ENCODE results near the gene TUBG2.
A peak's percentile ranks its signal among the peaks of the same experiment; 100 is the strongest.
"Not testable (repeated sequence)": the region's sequence is repeated elsewhere in the genome, so short reads cannot be mapped to it uniquely, and the experiment has no call there.

TUBG2 gene

DNA sequence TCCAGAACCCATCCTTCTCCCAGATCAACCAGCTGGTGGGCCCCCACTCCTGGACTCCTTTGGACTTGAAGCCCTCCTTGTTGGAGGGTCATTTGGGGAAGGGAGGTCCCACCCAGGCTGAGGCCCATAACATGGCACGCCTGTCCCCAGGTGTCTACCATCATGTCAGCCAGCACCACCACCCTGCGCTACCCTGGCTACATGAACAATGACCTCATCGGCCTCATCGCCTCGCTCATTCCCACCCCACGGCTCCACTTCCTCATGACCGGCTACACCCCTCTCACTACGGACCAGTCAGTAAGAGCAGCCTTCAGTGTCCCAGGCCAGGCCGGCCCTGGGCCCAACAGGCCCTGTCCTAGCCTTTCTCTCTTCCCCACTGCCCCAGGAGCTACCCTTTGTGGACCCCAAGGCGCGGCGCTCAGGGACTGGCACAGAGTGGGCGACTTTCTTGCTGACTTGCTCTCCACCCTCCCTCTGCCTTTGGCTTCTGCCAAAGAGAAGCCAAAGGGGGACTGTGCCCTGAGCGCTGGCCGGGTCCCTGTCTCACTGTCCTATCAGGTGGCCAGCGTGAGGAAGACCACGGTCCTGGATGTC is 45.3 kb upstream of the TUBG2 start:
- Histone ChIP-seq H3K4me2 (ENCODE audit: insufficient read depth, low read length) (no peak overlapping the region), H3K79me2 (ENCODE audit: insufficient read depth, low read length) (peaks cover 15% of the 10 kb centered on the region), H3K27ac (ENCODE audit: low read length) (no peak overlapping the region), H3K27me3 (ENCODE audit: insufficient read depth, low read length, poor library complexity) (no peaks in the 10 kb centered on the region), H3K4me3 (ENCODE audit: low read depth in 1 of 2, low read length in 2 of 2) (no peak overlapping the region), H2AFZ (ENCODE audit: low read depth, low read length) (no peak overlapping the region), H3K36me3 (ENCODE audit: insufficient read depth, low read length) (peaks cover 47% of the 10 kb centered on the region), H3K4me1 (ENCODE audit: insufficient read depth, low read length) (peaks cover 7% of the 10 kb centered on the region), H3K9me3 (ENCODE audit: insufficient read depth, low read length, severe bottlenecking) (no peaks in the 10 kb centered on the region), H3K9ac (ENCODE audit: low read depth, low read length) (no peak overlapping the region), H4K20me1 (ENCODE audit: insufficient read depth, low read length) (no peaks in the 10 kb centered on the region; the same call in 1 of the 2 replicates)
- TF ChIP-seq, protein P1, sequence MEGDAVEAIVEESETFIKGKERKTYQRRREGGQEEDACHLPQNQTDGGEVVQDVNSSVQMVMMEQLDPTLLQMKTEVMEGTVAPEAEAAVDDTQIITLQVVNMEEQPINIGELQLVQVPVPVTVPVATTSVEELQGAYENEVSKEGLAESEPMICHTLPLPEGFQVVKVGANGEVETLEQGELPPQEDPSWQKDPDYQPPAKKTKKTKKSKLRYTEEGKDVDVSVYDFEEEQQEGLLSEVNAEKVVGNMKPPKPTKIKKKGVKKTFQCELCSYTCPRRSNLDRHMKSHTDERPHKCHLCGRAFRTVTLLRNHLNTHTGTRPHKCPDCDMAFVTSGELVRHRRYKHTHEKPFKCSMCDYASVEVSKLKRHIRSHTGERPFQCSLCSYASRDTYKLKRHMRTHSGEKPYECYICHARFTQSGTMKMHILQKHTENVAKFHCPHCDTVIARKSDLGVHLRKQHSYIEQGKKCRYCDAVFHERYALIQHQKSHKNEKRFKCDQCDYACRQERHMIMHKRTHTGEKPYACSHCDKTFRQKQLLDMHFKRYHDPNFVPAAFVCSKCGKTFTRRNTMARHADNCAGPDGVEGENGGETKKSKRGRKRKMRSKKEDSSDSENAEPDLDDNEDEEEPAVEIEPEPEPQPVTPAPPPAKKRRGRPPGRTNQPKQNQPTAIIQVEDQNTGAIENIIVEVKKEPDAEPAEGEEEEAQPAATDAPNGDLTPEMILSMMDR (IDR thresholded peaks at IDR 0.05; ENCODE audit: borderline replicate concordance, extremely low read depth, low read length, poor library complexity, severe bottlenecking): no peak
- no peak for TF ChIP-seq EZH2 (IDR thresholded peaks at IDR 0.05; ENCODE audit: borderline replicate concordance, low read depth, low read length, severe bottlenecking)
- no peak for DNase-seq
- no peak for ATAC-seq (ENCODE audit: insufficient read depth, low read depth)

DNA sequence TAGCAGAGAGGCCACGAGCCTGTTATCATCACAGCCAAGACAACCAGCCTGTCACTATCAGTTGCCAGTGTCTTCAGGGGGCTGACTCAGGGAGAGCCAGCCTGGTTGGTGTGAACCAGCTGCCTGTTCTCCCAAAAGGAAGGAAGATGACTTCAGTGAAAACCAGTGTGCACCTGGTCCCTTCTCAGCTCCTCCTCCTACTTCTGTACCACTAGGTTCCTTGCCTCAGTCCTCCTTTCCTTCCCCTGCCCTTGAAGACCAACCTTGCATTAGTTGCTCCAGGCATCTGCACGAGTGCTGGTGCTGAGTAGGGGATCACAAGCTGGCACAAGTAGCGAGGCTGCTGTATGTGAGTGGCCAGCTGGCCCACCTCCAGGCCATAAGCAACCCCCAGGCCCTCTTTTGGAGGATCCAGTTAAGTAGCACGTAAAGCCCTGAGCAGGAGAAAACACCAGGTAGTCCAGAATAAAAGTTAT is 41.1 kb upstream of the TUBG2 start:
- H3K9me3 ChIP-seq (ENCODE audit: insufficient read depth, low read length, severe bottlenecking): no peaks in the 10 kb centered on the region
- no peaks in the 10 kb centered on the region for H3K27me3 ChIP-seq (ENCODE audit: insufficient read depth, low read length, poor library complexity)
- H3K36me3 ChIP-seq (ENCODE audit: insufficient read depth, low read length): peaks cover 29% of the 10 kb centered on the region
- H3K9ac ChIP-seq (ENCODE audit: low read depth, low read length): no peak overlapping the region
- no peaks in the 10 kb centered on the region for H3K4me1 ChIP-seq (ENCODE audit: insufficient read depth, low read length)
- H4K20me1 ChIP-seq (ENCODE audit: insufficient read depth, low read length): no peaks in the 10 kb centered on the region
- H3K27ac ChIP-seq (ENCODE audit: low read length): no peak overlapping the region
- peak; percentile 52 for ATAC-seq (ENCODE audit: insufficient read depth, low read depth)
- no peak for DNase-seq
- H3K4me2 ChIP-seq (ENCODE audit: insufficient read depth, low read length): no peak overlapping the region
- no peak overlapping the region for H3K4me3 ChIP-seq (ENCODE audit: low read depth in 1 of 2, low read length in 2 of 2)
- H2AFZ ChIP-seq (ENCODE audit: low read depth, low read length): no peak overlapping the region
- TF ChIP-seq, protein P1 (IDR thresholded peaks at IDR 0.05; ENCODE audit: borderline replicate concordance, extremely low read depth, low read length, poor library complexity, severe bottlenecking): no peak
- no peak for TF ChIP-seq EZH2 (IDR thresholded peaks at IDR 0.05; ENCODE audit: borderline replicate concordance, low read depth, low read length, severe bottlenecking)
- H3K79me2 ChIP-seq (ENCODE audit: insufficient read depth, low read length): no peaks in the 10 kb centered on the region

DNA sequence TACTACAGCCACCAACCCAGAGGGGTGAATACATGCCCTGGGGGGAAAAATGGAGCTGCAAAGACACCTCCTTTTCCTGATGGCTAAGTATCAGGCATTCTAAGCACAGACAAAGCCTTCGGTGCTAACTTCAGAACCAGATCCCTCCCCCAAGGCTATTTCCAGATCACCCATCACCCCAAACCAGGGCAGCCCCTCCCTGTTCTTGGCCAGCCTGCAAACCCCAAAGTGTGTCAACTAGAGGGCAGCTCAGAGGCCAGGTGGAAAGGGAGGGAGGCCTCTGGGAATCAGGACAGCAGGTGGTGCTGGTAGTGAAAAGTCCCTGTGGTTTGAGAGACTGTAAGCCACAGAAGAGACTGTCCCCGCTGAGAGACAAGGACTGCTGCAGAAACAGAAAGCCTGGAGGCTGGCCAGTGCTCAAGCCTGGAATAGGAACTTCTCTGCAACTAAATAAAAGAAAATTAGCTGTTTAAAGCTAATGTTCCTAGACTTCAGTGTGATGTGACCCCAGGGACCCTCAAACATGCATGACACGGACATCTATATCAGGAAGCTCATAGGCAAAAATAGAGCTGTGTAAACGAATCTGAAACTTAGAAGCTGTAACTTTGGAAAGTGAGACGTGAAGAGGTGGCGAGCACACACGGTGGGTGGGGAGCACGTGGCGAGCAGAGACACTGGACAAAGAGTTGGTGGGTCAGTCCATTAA is 40.5 kb upstream of the TUBG2 start:
- no peaks in the 10 kb centered on the region for H3K27me3 ChIP-seq (ENCODE audit: insufficient read depth, low read length, poor library complexity)
- no peaks in the 10 kb centered on the region for H4K20me1 ChIP-seq (ENCODE audit: insufficient read depth, low read length)
- no peaks in the 10 kb centered on the region for H3K9me3 ChIP-seq (ENCODE audit: insufficient read depth, low read length, severe bottlenecking)
- H2AFZ ChIP-seq (ENCODE audit: low read depth, low read length): no peak overlapping the region
- H3K4me3 ChIP-seq (ENCODE audit: low read depth in 1 of 2, low read length in 2 of 2): no peak overlapping the region
- H3K79me2 ChIP-seq (ENCODE audit: insufficient read depth, low read length): no peaks in the 10 kb centered on the region
- no peak overlapping the region for H3K9ac ChIP-seq (ENCODE audit: low read depth, low read length)
- ATAC-seq (ENCODE audit: insufficient read depth, low read depth): peak; percentile 56; the same call in 2 of the 3 replicates
- no peak for TF ChIP-seq EZH2 (IDR thresholded peaks at IDR 0.05; ENCODE audit: borderline replicate concordance, low read depth, low read length, severe bottlenecking)
- TF ChIP-seq, protein P1 (IDR thresholded peaks at IDR 0.05; ENCODE audit: borderline replicate concordance, extremely low read depth, low read length, poor library complexity, severe bottlenecking): peak; percentile 12
- H3K4me2 ChIP-seq (ENCODE audit: insufficient read depth, low read length): no peak overlapping the region
- no peaks in the 10 kb centered on the region for H3K4me1 ChIP-seq (ENCODE audit: insufficient read depth, low read length)
- DNase-seq: no peak
- H3K27ac ChIP-seq (ENCODE audit: low read length): no peak overlapping the region
- H3K36me3 ChIP-seq (ENCODE audit: insufficient read depth, low read length): peaks cover 24% of the 10 kb centered on the region

DNA sequence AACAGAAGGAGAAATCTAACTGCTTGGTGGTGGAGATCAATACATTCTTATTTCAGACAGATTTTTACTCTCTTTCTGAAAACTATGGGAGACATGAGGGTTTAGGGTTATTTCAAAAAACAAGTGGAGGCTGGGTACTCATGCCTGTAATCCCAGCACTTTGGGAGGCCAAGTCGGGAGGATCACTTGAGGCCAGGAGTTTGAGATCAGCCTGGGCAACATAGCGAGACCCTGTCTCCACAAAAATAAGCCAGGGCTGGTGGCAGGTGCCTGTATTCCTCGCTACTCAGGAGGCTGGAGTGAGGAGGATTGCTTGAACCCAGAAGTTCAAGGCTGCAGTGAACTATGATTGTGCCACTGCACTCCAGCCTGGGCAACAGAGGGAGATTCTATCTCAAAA is 37.1 kb upstream of the TUBG2 start:
- not testable (repeated sequence) for DNase-seq; H2AFZ ChIP-seq (ENCODE audit: low read depth, low read length); H3K4me2 ChIP-seq (ENCODE audit: insufficient read depth, low read length); H3K27me3 ChIP-seq (ENCODE audit: insufficient read depth, low read length, poor library complexity); ATAC-seq (ENCODE audit: insufficient read depth, low read depth); H3K9ac ChIP-seq (ENCODE audit: low read depth, low read length); H3K4me3 ChIP-seq (ENCODE audit: low read depth in 1 of 2, low read length in 2 of 2); H3K79me2 ChIP-seq (ENCODE audit: insufficient read depth, low read length); H3K27ac ChIP-seq (ENCODE audit: low read length); H3K36me3 ChIP-seq (ENCODE audit: insufficient read depth, low read length); H3K9me3 ChIP-seq (ENCODE audit: insufficient read depth, low read length, severe bottlenecking); H3K4me1 ChIP-seq (ENCODE audit: insufficient read depth, low read length); H4K20me1 ChIP-seq (ENCODE audit: insufficient read depth, low read length)

All from DND-41 (cell line).